AG04449 (cell line): Measurements from ENCODE around the gene BAIAP2.

Source experiments
- CTCF ChIA-PET: fragments of 350-600 bp; formaldehyde crosslinking; extraction: SDS; loops from one replicate; lab custom pipeline; 2021; ENCODE audit warnings: antibody characterized with exemption; lab: Yijun Ruan, JAX
- POLR2A ChIA-PET: fragments of 400-600, 350-600 bp; formaldehyde crosslinking; extraction: SDS; loops from one replicate; lab custom pipeline; 2020; ENCODE audit warnings: antibody characterized with exemption, inconsistent platforms; lab: Yijun Ruan, JAX
- DNase-seq: peaks from one replicate; pipeline ENCODE4 v3.0.0-alpha.2; 2010; ENCODE audit warnings: low read depth, low spot score
- H3K4me3 ChIP-seq: 2 replicates; pipeline ENCODE4 v1.5.1; 2011; ENCODE audit warnings: low read depth, mild to moderate bottlenecking, control low read depth, low read length
- TF ChIP-seq, protein P1 (sequence below): IDR thresholded peaks from one replicate; pipeline ENCODE4 v1.5.1; 2011; ENCODE audit warnings: mild to moderate bottlenecking, moderate library complexity, low read length, control low read depth, inconsistent platforms; ENCODE audit not compliant: insufficient read depth; ENCODE audit errors: missing control alignments

Gene BAIAP2

DNA sequence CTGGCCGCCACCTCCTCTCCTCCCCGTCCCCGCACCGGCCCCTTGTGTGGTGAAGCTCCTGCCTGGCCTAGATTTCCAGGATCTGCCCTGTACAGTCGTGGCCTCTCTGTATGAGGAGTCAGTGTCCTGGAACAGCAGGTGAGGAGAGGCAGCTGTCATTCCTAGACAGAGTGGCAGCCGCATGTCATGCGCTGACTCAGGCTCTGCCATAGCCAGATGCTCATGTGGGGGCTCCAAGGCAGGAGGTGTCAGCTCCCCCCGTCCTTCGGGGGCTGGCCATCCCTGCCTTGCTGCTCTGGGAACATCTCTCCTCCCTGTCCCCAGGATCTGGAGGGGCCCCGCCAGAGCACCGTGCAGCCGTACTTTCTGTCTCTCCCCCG is 60.4 kb downstream of the BAIAP2 start:
- no peak for DNase-seq
- ChIA-PET CTCF (interaction anchor here (0.6 to 7.8 kb wide), 11 partner anchors 8 to 201 kb away, joined by 3 to 178 read pairs (median 5); partner anchors contain the start of gene CHMP6), POLR2A (interaction anchor here (1.3 to 1.5 kb wide), 3 partner anchors 31 to 60 kb away, joined by 4 to 8 read pairs (median 5); partner anchors contain the start of gene BAIAP2)
- TF ChIP-seq, protein P1, sequence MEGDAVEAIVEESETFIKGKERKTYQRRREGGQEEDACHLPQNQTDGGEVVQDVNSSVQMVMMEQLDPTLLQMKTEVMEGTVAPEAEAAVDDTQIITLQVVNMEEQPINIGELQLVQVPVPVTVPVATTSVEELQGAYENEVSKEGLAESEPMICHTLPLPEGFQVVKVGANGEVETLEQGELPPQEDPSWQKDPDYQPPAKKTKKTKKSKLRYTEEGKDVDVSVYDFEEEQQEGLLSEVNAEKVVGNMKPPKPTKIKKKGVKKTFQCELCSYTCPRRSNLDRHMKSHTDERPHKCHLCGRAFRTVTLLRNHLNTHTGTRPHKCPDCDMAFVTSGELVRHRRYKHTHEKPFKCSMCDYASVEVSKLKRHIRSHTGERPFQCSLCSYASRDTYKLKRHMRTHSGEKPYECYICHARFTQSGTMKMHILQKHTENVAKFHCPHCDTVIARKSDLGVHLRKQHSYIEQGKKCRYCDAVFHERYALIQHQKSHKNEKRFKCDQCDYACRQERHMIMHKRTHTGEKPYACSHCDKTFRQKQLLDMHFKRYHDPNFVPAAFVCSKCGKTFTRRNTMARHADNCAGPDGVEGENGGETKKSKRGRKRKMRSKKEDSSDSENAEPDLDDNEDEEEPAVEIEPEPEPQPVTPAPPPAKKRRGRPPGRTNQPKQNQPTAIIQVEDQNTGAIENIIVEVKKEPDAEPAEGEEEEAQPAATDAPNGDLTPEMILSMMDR, result no peak
- H3K4me3 ChIP-seq, result peak overlapping the region; percentile 27

DNA sequence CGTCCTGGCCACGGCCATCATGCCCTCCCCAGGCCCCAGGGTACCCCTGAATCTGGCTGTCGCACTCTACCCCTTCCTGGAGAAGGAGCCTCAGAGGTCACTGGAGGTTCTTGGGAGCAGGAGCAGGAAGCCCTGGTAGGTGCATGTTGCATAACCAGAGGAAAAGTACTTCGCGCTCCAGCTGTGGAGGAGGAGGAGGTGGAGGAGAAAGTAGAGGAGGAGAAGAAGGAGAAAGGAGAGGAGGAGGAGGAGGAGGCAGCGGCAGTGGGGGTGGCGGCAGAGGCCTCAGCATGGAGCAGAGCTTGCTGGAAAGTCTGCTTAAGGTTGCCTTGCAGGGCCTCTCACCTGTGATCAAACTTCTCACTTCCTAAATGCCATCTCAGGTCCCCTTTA is 61.8 kb downstream of the BAIAP2 start:
- TF ChIP-seq, protein P1, result no peak
- H3K4me3 ChIP-seq, result no peak overlapping the region
- ChIA-PET POLR2A (interaction anchor here (0.5 to 1.0 kb wide), 2 partner anchors 32 to 62 kb away, joined by 3 to 5 read pairs; partner anchors contain the start of gene BAIAP2), CTCF (interaction anchor here (1.1 to 7.8 kb wide), 27 partner anchors 9 to 686 kb away, joined by 3 to 178 read pairs (median 11); partner anchors contain the start of gene CHMP6)
- no peak for DNase-seq

DNA sequence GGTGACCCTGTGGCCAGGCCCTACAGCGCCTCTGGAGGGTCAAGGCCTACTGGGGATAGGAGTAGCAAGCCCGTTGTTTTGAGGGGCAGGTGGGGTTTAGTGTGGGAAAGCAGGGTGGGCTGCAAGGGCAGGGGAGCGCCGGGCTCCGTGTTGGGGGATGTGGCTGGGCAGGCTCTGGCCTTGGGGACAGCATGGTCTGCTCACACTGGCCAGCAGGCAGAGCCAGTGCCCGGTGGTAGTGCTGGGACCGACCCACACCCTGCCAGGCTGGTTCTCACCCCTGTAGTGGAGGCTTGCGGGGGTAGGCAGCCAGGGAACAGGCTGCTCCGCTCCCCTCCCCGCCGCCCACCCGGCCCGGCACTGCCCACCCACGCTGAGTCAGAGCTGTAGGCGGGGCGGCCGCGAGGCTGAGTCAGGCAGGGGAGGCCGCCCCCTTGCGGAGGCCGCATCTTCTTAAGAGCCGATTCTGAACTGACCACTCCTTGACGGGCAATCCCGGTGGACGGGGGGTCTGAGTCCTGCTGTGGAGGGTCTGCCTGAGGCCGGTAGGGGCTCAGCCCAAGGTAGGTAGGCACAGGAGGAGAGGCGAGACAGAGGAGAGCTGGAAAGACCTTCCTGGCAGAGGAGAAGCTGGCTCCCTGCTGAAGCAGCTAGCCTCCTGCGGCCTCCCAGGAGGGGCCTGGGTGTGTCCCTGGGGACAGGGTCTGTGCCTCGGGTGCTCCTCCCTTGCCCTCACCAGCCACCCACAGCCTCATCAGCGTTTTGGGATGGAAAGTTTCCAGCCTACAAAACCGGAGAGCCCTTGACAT is 62.4 kb downstream of the BAIAP2 start:
- DNase-seq, result no peak
- ChIA-PET CTCF (interaction anchor here (0.8 to 7.8 kb wide), 34 partner anchors 9 to 686 kb away, joined by 3 to 178 read pairs (median 8); partner anchors contain the start of genes CEP131 and CHMP6), POLR2A (interaction anchor here (0.6 to 1.0 kb wide), 2 partner anchors 10 to 62 kb away, joined by 5 read pairs; partner anchors contain the start of gene BAIAP2)
- TF ChIP-seq, protein P1, result peak; percentile 88
- peak overlapping the region; percentile 52 for H3K4me3 ChIP-seq

DNA sequence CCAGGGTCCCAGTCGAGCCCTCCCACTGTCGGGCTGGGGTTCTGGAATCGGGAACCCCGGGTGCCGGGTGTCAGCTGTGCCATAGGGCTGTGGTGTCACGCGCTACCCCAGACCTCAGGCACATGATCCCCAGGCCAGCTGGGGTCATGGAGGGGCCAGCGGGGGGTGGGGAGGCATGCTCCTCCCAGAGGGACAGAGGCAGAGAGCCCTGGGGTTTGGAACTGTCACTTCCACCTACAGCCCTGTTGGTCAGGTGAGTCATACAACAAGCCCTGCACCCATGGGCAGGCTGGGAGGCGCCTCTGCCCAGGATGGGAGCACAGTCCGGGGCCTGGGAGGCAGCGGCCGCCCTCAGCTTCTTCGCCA is 63.0 kb downstream of the BAIAP2 start:
- peak overlapping the region; percentile 52 for H3K4me3 ChIP-seq
- TF ChIP-seq, protein P1, result no peak
- ChIA-PET CTCF (interaction anchor here (0.8 to 7.8 kb wide), 39 partner anchors 8 to 687 kb away, joined by 3 to 178 read pairs (median 7); partner anchors contain the start of genes CEP131 and CHMP6), POLR2A (interaction anchor here (0.6 to 1.0 kb wide), 2 partner anchors 9 to 63 kb away, joined by 5 read pairs; partner anchors contain the start of gene BAIAP2)
- DNase-seq, result no peak

DNA sequence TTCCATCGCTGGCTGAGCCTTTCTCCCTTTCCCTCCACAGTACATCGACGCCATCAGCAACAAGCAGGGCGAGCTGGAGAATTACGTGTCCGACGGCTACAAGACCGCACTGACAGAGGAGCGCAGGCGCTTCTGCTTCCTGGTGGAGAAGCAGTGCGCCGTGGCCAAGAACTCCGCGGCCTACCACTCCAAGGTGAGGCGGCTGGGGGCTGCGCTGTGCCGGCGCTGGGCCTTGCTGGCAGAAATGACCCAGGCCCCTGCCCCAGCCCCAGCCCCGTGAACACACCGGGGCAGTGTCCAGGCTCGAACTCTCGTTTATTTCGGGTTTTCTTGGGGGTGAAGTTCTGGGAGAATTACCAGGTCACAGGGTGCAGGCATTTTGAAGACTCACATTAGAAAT is 64.9 kb downstream of the BAIAP2 start:
- DNase-seq, result no peak
- ChIA-PET POLR2A (interaction anchor here (0.6 kb wide), 1 partner anchor 48 kb away, joined by 3 read pairs; no protein-coding TSS in a partner anchor), CTCF (interaction anchor here (1.3 to 7.8 kb wide), 14 partner anchors 10 to 117 kb away, joined by 3 to 178 read pairs (median 14); partner anchors contain the start of gene CHMP6)
- no peak overlapping the region for H3K4me3 ChIP-seq
- TF ChIP-seq, protein P1, result no peak

DNA sequence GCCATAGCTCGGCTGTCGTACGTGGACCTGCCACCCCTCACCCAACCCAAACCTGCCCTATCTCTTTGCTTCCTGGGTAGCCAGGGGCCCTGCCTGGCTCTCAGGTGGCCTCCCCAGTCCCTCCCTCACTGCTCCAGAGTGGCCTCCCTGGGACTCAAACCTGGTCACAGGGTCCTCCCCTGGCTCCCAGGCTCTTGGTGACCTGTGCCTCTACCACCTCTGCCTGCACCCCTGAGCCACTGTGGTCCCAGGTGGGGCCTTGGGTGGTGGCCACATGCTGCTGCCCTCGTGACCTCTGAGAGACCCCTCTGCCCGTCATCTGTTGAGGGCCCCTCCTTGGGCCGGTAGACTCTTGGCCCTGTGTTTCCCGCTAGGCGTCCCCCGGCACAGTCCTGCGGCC is 65.7 kb downstream of the BAIAP2 start:
- no peak overlapping the region for H3K4me3 ChIP-seq
- POLR2A ChIA-PET, result no interaction called here
- CTCF ChIA-PET, result interaction anchor here (1.3 to 7.8 kb wide), 5 partner anchors 15 to 112 kb away, joined by 3 to 178 read pairs (median 50); partner anchors contain the start of gene CHMP6
- DNase-seq, result no peak
- TF ChIP-seq, protein P1, result no peak
